A673 (cell line): ENCODE results near the gene POLE.

Source experiments
- EZH2 ChIP-seq: fragments of 200-600 bp; sonication (generic); IDR thresholded peaks from 2 replicates; pipeline ENCODE4 v1.6.1; 2017; ENCODE audit warnings: borderline replicate concordance, low read depth, mild to moderate bottlenecking, mixed read lengths, antibody characterized with exemption, low read length; ENCODE audit not compliant: poor library complexity, severe bottlenecking
- TF ChIP-seq, protein P1 (sequence below): fragments of 300-800, 200-600 bp; sonication (generic); conservative IDR thresholded peaks from 2 replicates; pipeline ENCODE4 v1.5.1; 2017; ENCODE audit warnings: low read depth, mild to moderate bottlenecking, antibody characterized with exemption, low read length, moderate library complexity, mixed read lengths

- TF ChIP-seq EZH2, result no peak
- TF ChIP-seq, protein P1, sequence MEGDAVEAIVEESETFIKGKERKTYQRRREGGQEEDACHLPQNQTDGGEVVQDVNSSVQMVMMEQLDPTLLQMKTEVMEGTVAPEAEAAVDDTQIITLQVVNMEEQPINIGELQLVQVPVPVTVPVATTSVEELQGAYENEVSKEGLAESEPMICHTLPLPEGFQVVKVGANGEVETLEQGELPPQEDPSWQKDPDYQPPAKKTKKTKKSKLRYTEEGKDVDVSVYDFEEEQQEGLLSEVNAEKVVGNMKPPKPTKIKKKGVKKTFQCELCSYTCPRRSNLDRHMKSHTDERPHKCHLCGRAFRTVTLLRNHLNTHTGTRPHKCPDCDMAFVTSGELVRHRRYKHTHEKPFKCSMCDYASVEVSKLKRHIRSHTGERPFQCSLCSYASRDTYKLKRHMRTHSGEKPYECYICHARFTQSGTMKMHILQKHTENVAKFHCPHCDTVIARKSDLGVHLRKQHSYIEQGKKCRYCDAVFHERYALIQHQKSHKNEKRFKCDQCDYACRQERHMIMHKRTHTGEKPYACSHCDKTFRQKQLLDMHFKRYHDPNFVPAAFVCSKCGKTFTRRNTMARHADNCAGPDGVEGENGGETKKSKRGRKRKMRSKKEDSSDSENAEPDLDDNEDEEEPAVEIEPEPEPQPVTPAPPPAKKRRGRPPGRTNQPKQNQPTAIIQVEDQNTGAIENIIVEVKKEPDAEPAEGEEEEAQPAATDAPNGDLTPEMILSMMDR, result no peak
Observed at GRCh38 chr12:132727091-132727794, 40.1 kb upstream of the POLE start.
